Fibroblast of mammary gland (primary cell): ENCODE measurements around the gene LRMDA.

Experiments used
- DNase-seq: peaks from one replicate; pipeline ENCODE4 v3.0.0-alpha.2; 2010; ENCODE audit warnings: low read depth
- H3K4me3 ChIP-seq: 2 replicates; pipeline ENCODE4 v1.5.1; 2011; ENCODE audit warnings: low read depth, mild to moderate bottlenecking, low read length, moderate library complexity; ENCODE audit not compliant: control insufficient read depth
- CTCF ChIP-seq: conservative IDR thresholded peaks from 2 replicates; pipeline ENCODE4 v1.5.1; 2011; ENCODE audit warnings: low read depth, low read length, inconsistent platforms; ENCODE audit not compliant: control insufficient read depth, insufficient read depth

Gene LRMDA

DNA sequence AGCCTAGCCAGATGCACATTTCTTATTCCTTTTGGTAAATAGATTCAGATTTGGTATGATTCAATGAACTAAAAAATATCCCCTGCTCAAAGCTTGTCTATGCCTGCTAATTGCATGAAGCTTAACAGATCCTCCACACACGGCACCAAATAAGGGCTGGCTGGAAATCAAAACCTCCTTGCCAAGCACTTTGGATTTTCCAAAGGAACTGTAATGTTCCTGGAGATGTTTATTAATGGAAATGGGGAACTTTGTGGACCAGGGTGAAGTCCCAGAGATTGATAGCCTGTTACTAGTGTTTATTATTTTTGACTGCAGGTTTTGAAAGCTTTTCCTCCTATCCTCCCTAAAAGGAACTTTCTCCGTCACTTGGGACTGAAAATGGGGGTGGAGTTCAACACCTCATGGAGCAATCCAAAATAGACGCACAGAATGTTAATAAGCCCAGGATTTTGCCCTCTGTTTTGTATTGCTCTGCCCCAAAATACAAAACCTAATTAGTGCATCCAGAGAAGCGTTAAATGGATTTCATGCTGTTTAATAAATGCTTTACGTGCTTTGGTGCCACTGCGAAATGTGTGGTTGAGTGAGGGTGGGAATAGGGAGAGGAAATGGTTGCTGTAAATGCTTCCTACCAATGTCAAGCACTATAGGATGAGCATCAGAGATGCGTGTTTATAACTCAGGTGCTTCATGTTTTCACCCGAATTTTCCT is 1027.7 kb downstream of the LRMDA start:
- no peak overlapping the region for H3K4me3 ChIP-seq
- TF ChIP-seq CTCF, result no peak
- no peak for DNase-seq

- TF ChIP-seq CTCF, result no peak
- no peak for DNase-seq
- H3K4me3 ChIP-seq, result no peak overlapping the region
Measured at GRCh38 chr10:76461024-76461423, 1029.6 kb downstream of the LRMDA start.

- no peak for TF ChIP-seq CTCF
- no peak for DNase-seq
- no peak overlapping the region for H3K4me3 ChIP-seq
Measured at GRCh38 chr10:76463111-76463510, 1031.7 kb downstream of the LRMDA start.

DNA sequence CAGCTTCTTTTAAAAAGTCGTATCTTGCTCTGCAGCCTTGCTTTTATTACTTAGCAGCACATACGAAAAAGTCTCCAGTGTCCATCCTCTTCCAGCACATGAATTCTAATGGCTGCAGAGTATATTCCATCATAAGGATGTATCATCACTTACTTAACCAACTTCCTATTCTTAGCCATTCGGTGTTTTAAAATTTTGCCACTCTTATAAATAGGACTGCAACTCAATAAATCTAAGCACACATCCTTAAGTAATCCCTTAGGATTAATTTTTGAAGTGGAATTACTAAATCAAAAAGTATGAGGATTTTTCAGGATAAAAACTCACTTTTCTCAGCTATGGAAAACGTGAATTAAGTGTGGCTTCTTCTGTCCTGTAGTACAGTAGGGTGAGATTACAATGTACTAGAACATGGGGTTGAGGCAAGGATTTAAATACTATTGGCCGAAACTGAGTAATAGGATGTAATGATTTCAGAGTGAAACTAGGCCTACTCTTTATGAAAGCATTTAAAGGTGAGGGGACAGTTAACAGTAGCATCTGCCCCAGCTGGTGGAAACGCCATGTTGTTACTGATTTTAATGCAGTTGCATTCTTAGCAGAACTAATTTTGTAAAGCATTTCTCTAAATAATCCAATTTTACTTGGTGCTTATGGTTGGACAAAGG is 1035.5 kb downstream of the LRMDA start:
- no peak overlapping the region for H3K4me3 ChIP-seq
- no peak for DNase-seq
- no peak for TF ChIP-seq CTCF

DNA sequence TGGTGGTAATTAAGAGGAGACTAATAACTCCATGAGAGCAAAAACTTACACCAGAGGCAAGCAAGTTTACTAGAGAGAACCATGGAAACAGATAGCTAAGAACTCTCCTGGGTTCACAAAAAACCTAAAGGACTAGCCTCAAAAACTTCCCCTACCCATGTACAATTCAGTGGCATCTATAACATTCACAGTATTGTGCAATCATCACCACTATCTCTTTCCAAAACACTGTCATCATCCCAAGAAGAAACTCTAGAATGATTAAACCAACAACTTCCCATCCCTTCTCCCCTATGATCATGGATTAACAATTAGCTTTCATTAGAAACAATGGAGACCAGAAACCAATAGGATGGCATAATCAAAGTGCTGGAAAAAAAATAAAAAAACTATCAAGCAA is 1038.3 kb downstream of the LRMDA start:
- no peak overlapping the region for H3K4me3 ChIP-seq
- peak; percentile 18 for DNase-seq
- no peak for TF ChIP-seq CTCF

- DNase-seq, result no peak
- H3K4me3 ChIP-seq, result no peak overlapping the region
- TF ChIP-seq CTCF, result no peak
Measured at GRCh38 chr10:76479103-76479790, 1047.8 kb downstream of the LRMDA start.
